ENCODE data around the gene TAF6L.
"Not testable (repeated sequence)": the region's sequence is repeated elsewhere in the genome, so short reads cannot be mapped to it uniquely, and the experiment has no call there.

The TAF6L gene

GRCh38 chr11:62805961-62806441 is 34.8 kb downstream of the TAF6L start:
- no peak for TF ChIP-seq POLR2A (IDR thresholded peaks at IDR 0.05; ENCODE audit: low read depth, low read length)
- FAIRE-seq, result no peak
- no peak for DNase-seq (ENCODE audit: insufficient read length, low spot score)

- no peak for TF ChIP-seq POLR2A (IDR thresholded peaks at IDR 0.05; ENCODE audit: low read depth, low read length)
- FAIRE-seq (no peak), DNase-seq (ENCODE audit: insufficient read length, low spot score) (no peak)
These were observed 35.5 kb downstream of the TAF6L start for GRCh38 chr11:62806611-62807121.

GRCh38 chr11:62810748-62811147 is 39.6 kb downstream of the TAF6L start:
- TF ChIP-seq POLR2A (IDR thresholded peaks at IDR 0.05; ENCODE audit: low read depth, low read length), result no peak
- DNase-seq (ENCODE audit: insufficient read length, low spot score) (no peak), FAIRE-seq (no peak)

- DNase-seq (ENCODE audit: insufficient read length, low spot score) (no peak), FAIRE-seq (no peak)
- TF ChIP-seq POLR2A (IDR thresholded peaks at IDR 0.05; ENCODE audit: low read depth, low read length), result no peak
These were observed 40.5 kb downstream of the TAF6L start for GRCh38 chr11:62811659-62812058.

- FAIRE-seq (no peak), DNase-seq (ENCODE audit: insufficient read length, low spot score) (no peak)
- TF ChIP-seq POLR2A (IDR thresholded peaks at IDR 0.05; ENCODE audit: low read depth, low read length), result no peak
These were observed 45.4 kb downstream of the TAF6L start for GRCh38 chr11:62816557-62816956.

GRCh38 chr11:62817129-62817528 is 45.9 kb downstream of the TAF6L start:
- FAIRE-seq (no peak), DNase-seq (ENCODE audit: insufficient read length, low spot score) (no peak)
- TF ChIP-seq POLR2A (IDR thresholded peaks at IDR 0.05; ENCODE audit: low read depth, low read length), result no peak

GRCh38 chr11:62823677-62824076 is 52.5 kb downstream of the TAF6L start:
- TF ChIP-seq POLR2A (IDR thresholded peaks at IDR 0.05; ENCODE audit: low read depth, low read length), result no peak
- DNase-seq (ENCODE audit: insufficient read length, low spot score), result no peak
- FAIRE-seq, result no peak

- not testable (repeated sequence) for DNase-seq (ENCODE audit: insufficient read length, low spot score); FAIRE-seq
These were observed 56.9 kb downstream of the TAF6L start for GRCh38 chr11:62828130-62828529.

GRCh38 chr11:62830904-62831519 is 59.8 kb downstream of the TAF6L start:
- DNase-seq (ENCODE audit: insufficient read length, low spot score) (peak; percentile 26), FAIRE-seq (no peak)
- no peak for TF ChIP-seq POLR2A (IDR thresholded peaks at IDR 0.05; ENCODE audit: low read depth, low read length)

- FAIRE-seq (no peak), DNase-seq (ENCODE audit: insufficient read length, low spot score) (peak; percentile 84)
- TF ChIP-seq POLR2A (IDR thresholded peaks at IDR 0.05; ENCODE audit: low read depth, low read length), result peak; percentile 68
These were observed 60.5 kb downstream of the TAF6L start, which contains the start of gene STX5 for GRCh38 chr11:62831520-62832335. TSS of gene STX5 (minus strand) at chr11:62832051. CDS start at chr11:62831243, 808 bp downstream.

- FAIRE-seq (no peak), DNase-seq (ENCODE audit: insufficient read length, low spot score) (peak; percentile 33)
- TF ChIP-seq POLR2A (IDR thresholded peaks at IDR 0.05; ENCODE audit: low read depth, low read length), result no peak
These were observed 61.4 kb downstream of the TAF6L start, which contains the start of gene TEX54 for GRCh38 chr11:62832336-62833234. TSS of gene TEX54 (minus strand) at chr11:62832841.

- no peak for DNase-seq (ENCODE audit: insufficient read length, low spot score)
- no peak for TF ChIP-seq POLR2A (IDR thresholded peaks at IDR 0.05; ENCODE audit: low read depth, low read length)
- no peak for FAIRE-seq
These were observed 64.1 kb downstream of the TAF6L start for GRCh38 chr11:62835336-62835735.
